HG03521 (cell line): ENCODE results near the gene RBFOX2.

ENCODE experiments used
- ATAC-seq: cut with Tn5 transposase; IDR thresholded peaks from one replicate; pipeline ENCODE4 v1.9.1; 2021; ENCODE audit warnings: mild to moderate bottlenecking, moderate library complexity; ENCODE audit not compliant: unreplicated experiment

The RBFOX2 gene

DNA sequence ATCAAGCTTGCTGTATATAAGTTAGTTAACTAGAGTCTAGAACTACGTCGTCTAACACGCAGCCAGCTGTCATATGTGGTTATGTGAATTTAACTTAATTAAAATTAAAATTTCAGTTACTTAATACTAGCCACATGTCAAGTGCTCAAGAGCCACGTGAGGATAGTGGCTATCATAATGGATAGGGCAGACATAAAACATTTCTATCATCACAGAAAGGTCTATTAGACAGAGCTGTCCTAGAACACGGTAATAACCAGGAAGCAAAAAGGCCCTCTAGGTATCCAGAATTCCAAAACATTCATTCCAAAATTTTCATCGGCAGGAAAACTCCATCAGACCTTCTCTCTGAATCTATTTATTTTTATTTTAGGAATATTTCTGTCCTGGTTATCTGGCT, 123.9 kb downstream of the RBFOX2 start:
- ATAC-seq = no peak

DNA sequence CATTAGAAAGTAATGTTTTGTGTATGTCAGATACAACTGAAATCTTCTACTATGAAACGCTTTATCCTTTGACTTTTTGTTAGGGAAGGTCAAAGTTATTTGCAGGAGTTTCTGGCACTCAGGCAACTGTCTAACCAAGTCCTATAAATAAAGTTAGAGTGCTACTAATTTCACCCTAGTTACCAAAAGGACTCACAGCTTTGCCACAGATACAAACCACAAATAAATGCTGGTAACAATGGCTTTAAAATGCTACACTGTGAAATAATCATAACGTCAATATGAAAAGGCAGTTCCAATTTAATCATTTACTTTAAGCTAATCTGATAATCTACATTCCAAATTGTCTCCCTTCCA, 124.3 kb downstream of the RBFOX2 start:
- ATAC-seq = no peak

DNA sequence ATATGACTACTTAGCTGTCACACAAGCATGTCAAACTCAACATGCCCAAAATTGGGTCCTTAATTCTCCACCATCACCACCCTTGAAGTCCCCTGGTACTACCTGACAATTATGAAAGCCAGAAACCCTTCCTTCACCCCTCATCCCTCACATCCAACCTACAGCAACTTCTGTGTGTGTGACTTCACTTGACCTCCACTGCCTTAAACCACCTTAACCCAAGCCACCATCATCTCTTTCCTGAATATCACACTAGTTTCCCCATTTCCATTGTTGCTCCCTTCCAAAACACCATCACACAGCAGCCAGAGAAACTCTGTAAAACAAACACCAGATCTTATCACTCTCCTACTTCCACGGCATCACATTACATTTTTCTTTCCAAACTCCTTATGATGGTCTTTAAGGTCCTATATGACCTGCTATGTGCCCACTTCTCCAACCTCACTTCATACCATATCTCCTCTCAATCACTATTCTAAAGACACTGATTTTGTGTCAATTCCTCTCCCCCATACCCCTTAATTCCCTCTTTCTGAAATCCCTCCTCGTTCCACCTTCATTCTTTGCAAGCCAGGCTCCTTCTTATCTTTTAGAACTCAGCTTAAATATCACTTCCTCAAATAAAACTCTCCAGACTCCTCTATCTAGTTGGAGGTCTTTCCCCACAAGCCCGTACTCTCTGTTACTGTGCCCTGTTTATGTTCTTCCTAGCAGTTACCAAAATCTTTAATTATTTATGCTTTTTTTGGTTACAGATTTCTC, 124.9 kb downstream of the RBFOX2 start:
- no peak for ATAC-seq

GRCh38 chr22:35900483-35901168, 128.0 kb downstream of the RBFOX2 start:
- no peak for ATAC-seq

GRCh38 chr22:35899736-35900135, 128.9 kb downstream of the RBFOX2 start:
- ATAC-seq = no peak

GRCh38 chr22:35896111-35896705, 132.4 kb downstream of the RBFOX2 start:
- no peak for ATAC-seq

DNA sequence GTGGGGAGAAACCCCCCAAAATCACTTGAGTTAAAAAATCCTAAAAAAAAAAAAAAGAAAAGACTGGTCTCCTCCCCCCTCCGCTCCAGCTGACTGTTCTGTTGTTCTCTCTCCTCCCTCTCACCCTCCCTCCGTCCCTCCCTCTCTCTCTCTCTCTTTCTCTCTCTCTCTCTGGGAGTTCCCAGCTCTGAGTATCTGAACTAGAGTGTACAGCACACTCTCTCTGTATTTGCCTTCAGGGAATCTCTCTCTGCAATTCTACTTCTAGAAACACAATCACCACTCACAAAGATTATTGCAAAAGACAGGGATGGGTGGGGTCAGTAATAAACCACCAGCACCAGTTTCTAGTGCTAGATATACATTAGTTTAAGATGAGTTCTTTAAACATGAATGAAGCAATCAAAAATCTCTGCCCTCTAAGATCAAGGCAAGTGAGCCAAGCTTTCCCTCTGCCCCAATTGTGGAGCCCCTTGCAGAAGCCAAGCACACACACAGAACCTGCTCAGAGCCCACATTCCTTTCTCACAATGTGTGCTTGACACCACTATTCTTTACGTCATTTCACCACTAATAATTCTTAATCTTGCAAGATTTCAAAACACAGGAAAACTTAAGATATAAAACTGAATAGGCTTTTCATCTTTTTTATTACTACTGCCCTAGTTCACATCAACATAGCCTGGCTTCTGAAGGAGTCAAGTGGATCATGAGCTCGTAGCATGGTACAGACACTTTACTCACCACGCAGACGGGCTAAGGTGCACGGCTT, 133.5 kb downstream of the RBFOX2 start:
- no peak for ATAC-seq

DNA sequence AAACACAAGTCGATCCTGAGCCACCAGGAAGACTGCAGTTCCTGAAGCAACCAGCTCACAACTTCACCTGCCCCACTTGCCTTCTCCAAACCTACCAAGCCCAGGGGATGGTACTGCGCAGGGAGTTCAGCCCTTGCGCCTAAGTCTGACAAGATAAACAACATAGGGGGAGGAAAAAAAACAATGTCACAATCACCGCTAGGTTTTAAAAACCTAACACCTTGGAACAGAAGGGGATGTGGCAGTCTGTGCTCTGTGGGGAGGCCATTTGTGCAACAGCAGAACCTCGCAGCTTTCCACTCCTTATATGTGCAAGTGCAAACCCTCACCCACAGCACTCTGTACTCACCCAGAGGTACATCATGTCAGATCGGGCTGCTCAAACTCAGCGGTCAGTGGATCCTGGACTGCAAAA, 134.2 kb downstream of the RBFOX2 start:
- ATAC-seq = no peak

GRCh38 chr22:35893698-35894097, 134.9 kb downstream of the RBFOX2 start:
- no peak for ATAC-seq

- ATAC-seq = no peak
These were observed 136.4 kb downstream of the RBFOX2 start for GRCh38 chr22:35892192-35892591.

GRCh38 chr22:35891442-35891841, 137.2 kb downstream of the RBFOX2 start:
- ATAC-seq = no peak

DNA sequence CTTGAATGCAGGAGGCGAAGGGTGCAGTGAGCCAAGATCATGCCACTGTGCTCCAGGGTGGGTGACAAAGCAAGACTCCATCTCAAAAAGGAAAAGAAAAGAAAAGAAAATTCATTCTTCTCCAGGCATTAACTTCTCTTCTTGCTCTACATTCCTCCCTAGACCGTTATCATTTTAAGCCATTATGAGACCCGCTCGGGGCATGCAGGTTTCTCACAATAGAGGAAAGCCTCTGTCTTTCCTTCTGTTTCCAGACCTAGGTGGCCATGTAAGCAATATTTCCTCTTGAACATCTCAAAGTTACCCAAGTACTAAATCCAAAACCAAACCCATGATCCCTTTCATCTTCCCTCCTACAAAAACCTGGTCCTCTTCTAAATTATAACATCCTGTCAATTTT, 139.6 kb downstream of the RBFOX2 start:
- no peak for ATAC-seq

- no peak for ATAC-seq
These were observed 140.3 kb downstream of the RBFOX2 start for GRCh38 chr22:35888181-35888870.

DNA sequence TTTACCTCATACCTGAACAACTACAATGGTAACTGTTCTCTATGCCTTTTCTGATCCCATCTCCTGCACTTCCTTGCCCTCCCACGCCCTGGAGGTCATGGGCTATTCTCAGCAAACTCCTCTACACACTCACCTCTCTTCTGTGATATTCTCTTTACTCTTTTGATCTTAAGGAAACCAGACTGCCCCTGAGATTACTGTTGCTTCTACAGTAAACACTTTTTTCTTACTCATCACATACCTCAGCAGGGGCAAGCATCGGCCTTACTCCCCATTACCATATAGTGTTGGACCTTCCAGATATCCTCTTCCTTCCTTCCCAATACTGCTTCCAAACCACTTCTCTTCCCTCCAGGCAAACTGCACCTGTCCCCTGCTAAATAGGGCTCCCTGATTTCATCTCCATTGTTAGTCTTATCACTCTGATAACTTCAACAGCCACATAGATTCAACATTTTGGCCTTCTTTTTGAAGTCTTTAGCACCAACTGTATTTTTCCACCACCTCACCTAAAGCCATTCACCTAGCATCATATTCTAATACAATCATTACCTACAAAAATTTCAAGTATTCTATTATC, 141.2 kb downstream of the RBFOX2 start:
- no peak for ATAC-seq

DNA sequence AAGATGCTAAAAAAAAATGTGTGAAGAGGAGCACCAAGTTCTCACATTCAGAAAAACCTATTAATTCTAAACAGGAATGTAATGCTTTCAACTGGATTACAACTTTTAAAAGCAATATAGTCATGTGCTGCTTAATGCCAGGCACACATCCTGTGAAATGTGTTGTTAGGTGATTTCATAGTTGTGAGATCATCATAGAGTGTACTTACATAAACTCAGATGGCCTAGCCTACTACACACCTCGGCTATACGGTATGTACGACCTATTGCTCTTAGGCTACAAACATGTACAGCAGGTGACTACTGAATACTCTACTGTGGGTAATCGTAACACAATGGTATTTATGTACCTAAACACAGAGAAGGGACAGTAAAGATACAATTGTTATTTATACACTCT, 142.3 kb downstream of the RBFOX2 start:
- no peak for ATAC-seq

DNA sequence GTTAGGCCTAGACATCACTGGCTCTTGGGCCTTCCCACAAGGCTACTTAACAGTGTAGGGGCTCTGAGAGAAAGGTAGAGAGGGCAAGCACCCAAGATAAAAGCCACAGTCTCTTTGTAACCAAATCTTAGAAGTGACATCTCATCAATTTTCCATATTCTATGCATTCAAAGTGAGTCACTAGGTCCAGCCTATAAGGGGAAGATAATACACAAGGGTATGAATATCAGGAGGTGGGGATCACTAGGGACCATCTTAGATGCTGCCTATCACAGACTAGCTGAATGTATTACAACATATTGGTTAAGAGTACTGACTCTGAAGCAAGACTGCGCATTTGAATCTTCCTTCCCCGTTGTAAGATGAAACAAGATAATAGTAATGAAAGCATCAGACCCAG, 144.1 kb downstream of the RBFOX2 start:
- no peak for ATAC-seq

GRCh38 chr22:35883031-35883620, 145.5 kb downstream of the RBFOX2 start:
- ATAC-seq = no peak

GRCh38 chr22:35882211-35883030, 146.2 kb downstream of the RBFOX2 start:
- ATAC-seq = no peak

- no peak for ATAC-seq
These were observed 149.3 kb downstream of the RBFOX2 start for GRCh38 chr22:35879351-35879750.
